GM19395 (cell line): Measurements from ENCODE around the gene ATP6V0C.
"Not testable (repeated sequence)": the region's sequence is repeated elsewhere in the genome, so short reads cannot be mapped to it uniquely, and the experiment has no call there.

Experiments used
- ATAC-seq: cut with Tn5 transposase; IDR thresholded peaks from one replicate; pipeline ENCODE4 v1.9.1; 2021; ENCODE audit warnings: mild to moderate bottlenecking, moderate library complexity; ENCODE audit not compliant: unreplicated experiment

Gene ATP6V0C

DNA sequence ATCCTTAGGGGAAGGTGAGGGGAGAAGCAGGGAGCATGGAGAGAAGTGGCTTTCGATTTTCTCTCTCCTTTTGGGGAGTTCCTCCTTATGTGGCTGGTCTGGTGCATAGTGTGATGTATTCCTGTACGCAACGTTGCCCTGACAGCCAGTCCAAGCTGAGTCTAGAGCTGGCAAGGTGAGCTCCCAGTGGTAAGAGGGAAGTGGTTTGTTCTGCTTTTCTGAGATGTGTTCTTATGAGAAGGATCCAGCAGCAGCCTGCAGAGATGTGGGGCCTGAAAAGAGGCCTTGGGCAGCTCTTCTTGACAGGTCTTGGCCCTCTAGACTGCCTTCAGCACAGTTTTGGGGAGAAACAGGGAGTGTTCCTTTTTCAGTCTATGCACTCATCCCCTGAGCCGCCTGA lies 27.2 kb downstream of the ATP6V0C start:
- not testable (repeated sequence) for ATAC-seq

DNA sequence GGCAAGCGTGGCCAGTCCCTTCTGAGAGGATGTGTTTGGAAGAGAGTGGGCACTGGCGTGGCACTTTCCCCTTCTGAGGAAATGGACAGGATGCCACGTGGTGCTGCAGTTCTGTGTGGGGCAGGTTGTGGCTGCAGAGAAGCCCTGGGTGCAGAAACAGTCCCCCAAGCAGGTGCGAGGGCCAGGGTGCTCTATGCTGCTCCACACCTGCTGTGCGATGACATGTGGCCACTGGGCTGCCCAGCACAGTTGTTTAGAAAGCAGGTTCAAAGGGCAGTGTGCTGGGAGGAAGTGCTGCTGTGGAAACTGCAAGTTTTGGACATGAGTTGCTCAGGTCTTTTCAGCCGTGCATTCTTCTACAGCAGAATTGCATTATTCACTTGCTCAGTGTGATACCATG lies 27.7 kb downstream of the ATP6V0C start:
- ATAC-seq, result not testable (repeated sequence)

DNA sequence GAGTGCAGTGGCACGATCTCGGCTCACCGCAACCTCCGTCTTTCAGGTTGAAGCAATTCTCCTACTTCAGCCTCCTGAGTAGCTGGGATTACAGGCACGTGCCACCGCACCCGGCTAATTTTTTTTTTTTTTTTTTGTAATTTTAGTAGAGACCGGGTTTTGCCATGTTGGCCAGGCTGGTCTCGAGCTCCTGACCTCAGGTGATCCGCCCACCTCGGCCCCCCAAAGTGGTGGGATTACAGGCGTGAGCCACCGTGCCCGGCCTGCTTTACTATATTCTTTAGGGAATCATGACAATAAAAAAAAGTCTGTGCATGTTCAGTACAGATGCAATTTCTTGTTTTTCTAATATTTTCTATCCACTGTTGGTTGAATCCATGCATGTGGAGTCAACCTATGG lies 30.0 kb downstream of the ATP6V0C start:
- ATAC-seq, result not testable (repeated sequence)

DNA sequence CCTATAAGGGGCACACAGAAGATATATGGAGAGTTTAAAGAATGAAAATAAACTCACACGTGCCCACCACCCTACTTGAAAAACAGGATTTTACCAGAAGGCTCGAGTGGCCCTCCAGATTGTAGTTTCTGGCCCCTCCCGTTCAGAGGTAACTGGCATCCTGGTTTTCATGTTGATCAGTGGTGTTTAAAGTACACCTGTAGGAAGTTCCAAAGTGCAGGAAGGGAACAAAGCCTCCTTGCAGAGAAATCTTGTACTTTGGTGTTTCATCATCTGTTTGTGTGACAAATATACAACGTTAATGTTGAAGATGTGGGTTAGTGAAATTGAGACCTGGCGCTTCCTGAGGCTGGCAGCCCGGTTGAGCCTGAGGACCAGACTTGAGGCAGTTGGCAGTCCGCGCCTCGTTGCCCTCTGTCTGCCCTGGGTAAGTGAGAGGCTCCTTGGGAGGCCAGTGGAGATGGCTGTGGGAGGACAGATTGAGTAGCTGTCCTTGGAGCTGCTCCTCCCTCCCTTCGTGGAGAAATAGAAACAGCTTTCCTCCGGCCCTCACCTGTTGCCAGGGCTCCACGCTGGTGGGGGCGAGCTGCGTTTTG lies 36.6 kb downstream of the ATP6V0C start:
- ATAC-seq, result not testable (repeated sequence)

DNA sequence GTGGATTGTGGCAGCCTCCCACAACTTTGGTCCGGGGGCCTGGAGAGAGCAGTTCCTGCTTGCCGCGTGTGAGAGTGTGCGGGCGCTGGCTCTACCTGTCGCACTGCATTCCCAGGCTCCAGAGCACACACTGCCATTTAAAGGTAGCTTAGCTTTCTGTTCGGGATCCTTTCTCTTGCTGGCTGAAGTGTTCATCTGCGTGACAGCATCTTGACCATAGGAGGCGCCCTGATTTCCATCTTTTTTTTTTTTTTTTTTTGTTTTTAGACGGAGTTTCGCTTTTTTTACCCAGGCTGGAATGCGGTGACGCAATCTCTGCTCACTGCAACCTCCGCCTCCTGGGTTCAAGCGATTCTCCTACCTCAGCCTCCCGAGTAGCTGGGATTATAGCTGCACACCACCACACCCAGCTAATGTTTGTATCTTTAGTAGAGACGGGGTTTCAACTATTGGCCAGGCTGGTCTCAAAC lies 37.7 kb downstream of the ATP6V0C start:
- ATAC-seq, result not testable (repeated sequence)

DNA sequence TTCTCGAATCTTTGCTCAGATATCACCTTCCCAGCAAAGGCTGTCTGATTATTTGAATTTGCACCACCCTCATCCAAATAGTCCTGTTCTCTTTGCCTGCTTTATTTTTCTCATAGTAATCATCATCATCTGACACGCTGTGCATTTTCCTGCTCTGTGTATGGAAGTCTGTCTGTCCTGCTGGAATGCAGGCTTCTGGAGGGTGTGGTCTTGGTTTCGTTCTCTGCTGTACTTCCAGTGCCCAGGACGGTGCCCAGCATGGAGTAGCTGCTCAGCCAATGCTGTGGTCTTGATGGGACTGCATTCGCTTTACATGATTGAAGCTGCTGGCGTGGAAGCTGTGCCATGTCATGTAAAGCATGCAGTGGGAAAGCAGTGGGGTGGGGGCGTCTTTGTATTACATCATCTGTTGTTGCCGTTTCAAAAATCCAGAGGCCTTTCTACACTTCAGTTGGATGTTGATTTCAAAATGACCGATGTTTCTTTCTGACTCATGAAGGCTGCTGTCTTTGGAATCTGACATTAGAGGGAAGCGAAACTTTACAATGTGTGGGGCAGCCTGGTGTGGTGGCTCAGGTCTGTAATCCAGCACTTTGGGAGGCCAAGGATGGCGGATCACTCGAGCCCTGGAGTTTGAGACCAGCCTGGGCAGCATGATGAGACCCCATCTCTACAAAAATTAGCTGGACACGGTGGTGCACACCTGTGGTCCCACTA lies 41.1 kb downstream of the ATP6V0C start:
- ATAC-seq, result not testable (repeated sequence)

DNA sequence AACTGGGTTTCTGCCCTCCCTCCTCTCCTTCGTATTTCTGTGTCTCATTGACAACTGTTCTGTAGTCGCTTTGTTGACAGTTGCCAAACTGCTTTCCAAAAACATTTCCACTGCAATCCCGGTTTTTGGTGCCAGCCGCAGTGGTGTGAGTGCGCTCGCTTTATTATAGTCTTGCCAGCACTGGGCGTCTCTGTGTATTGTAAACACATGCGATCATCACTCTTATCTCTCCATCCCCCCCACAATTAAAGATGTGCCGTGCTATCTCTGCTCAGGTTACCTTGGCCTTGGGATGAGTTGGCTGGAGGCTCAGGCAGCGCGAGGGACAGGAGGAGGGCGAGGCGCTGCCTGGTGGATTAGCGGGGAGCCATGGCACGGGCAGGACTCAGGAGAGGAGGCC lies 43.4 kb downstream of the ATP6V0C start:
- not testable (repeated sequence) for ATAC-seq

DNA sequence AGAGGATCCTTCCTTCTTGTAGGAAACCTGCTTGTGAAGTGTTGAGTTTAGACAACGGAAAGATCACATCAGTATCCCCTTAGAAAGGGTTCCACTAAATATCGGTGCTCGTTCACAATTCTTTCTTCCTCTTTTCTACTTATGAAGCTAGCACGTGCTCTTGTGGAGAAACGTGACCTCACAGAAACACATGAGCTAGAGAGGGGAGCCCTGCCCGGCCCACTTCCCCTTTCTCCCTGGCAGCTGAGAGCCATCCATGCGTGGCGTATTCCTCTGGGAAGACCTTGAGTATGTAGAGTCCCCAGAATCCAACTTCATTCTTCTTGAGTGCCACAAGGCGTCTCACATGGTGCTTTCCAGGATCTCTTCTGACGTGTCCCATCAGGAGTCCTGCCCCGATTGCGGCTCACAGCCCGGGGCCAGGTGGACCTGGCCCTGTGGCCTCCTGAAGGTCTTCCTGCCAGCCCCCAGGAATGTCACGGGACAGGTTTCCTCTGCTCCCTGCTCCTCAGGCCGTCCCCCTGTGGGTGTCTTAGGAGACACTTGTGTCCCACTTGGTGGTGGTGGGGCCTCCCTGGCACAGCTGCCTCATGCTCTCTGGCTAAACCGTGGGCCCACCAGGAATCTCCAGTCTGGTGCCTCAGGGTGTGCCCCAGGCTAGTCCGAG lies 46.5 kb downstream of the ATP6V0C start:
- ATAC-seq, result not testable (repeated sequence)

DNA sequence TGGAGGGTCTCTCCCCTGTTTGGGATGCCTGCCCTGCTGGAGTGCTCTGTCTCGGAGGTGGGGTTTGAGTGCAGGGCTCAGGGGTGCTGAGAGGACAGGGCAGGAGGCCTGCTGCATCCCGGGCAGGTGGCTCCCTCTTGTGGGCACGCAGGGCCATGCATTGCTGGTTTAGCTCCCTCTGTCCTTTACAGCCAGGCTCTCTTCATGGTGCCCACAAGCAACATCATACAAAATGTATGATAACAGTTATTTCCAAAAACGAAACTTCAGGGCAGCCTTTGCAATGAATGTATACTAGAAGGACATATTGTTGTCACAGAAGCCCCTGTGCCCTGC lies 47.0 kb downstream of the ATP6V0C start:
- ATAC-seq, result not testable (repeated sequence)

DNA sequence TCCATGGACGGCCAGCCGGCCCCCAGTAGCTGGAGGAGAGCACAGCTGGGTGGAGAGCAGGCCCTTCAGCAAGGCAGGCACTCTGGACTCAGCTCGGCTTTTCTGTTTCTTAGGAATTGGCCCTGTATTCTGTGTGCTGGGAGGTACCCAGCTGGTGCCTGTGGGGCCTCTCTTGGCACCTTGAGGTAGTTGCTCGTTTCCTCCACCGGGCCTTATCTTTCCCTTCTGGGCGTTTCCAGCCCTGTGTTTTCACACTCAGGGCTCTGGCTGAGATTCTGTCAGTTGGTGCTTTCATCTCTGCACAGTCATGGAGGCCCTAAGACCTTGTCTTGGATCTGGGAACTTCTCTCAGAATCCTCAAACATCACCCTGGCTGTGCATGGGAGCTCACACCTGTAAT lies 53.8 kb downstream of the ATP6V0C start:
- not testable (repeated sequence) for ATAC-seq

DNA sequence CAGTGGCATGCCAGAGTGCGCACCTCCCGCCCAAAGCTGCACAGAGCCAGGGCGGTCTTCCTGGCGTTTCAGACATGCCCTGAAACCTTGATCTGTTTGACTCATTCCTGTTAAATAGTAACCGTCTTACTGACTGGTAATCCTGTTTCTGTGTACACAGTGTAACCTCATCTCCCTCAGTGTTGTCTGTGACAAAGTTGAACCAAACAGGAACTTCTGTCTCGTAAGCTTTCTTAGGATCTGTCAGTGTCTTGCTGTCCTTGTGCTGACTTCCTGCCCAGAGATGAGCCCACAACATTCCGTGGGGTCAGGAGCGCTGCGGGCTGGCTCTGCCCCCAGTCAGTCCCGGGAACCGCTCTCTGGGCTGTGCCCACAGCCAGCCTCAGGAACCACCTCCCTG lies 54.8 kb downstream of the ATP6V0C start:
- ATAC-seq, result not testable (repeated sequence)
